NB4 (cell line): ENCODE measurements around the gene KCNQ5.

Experiments used
- CTCF ChIP-seq: IDR thresholded peaks from one replicate; pipeline ENCODE4 v1.5.1; 2012; ENCODE audit warnings: low read depth, low read length
- MAX ChIP-seq: IDR thresholded peaks from 2 replicates; pipeline ENCODE4 v1.6.1; 2011; ENCODE audit warnings: low read depth, low read length
- POLR2A ChIP-seq: IDR thresholded peaks from 2 replicates; pipeline ENCODE4 v1.6.1; 2011; ENCODE audit warnings: mild to moderate bottlenecking; ENCODE audit not compliant: insufficient read length; ENCODE audit errors: extremely low read depth

GRCh38 chr6:73177221-73177944 is 555.5 kb downstream of the KCNQ5 start:
- TF ChIP-seq CTCF (no peak), POLR2A (no peak), MAX (no peak)
